Inflammatory macrophage treated with lipopolysaccharide for 1 hour (primary cell): ENCODE measurements around the gene SRBD1.

Source experiments
- DNase-seq, 2 donors: peaks; one replicate each; pipeline ENCODE4 v3.0.0-alpha.2; 2020 to 2022

SRBD1 gene

GRCh38 chr2:45345331-45346234 lies 265.5 kb downstream of the SRBD1 start:
- DNase-seq: no peak

GRCh38 chr2:45344502-45344901 lies 266.6 kb downstream of the SRBD1 start:
- no peak for DNase-seq

DNA sequence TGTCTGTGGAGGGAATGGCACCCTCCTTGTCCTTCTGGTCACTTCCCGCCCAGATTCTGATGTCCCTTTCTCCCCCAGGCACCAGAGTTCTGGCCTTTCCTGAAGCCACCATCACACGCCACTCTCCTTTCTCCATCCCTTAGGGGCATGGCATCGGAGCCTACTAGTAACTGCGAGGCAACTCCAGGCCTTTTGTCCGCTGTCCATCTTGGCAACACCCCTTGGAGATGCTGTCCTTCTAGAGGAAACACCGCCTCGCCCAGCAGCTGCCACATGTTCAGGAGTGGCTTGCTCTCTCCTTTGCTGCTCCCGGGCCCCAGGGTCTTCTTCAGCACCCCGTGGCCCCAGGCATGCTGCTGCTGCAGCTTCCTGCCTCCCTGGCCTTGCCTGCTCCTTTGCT lies 267.0 kb downstream of the SRBD1 start:
- DNase-seq: no peak

GRCh38 chr2:45343251-45344017 lies 267.6 kb downstream of the SRBD1 start:
- no peak for DNase-seq

DNA sequence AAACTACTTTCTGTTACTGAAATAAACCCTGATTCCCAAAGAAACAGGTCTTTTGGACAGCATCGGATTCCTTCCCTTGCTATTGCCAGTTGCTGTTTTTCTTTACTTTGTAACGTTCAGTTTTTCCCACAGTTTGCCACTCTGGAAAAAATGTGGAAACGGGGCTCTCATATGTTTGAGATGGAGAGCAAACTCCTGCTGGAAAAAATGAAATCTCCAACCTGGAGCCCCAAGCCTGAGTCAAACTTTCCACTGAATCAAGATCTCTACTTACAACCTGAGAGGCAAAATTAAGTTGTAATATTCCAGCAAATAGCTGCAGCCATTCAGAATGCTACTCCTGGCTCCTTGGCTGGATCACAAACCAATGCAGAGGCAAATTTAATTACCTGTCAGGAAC lies 270.7 kb downstream of the SRBD1 start:
- DNase-seq: no peak

GRCh38 chr2:45339253-45339652 lies 271.8 kb downstream of the SRBD1 start:
- DNase-seq: no peak
